Panc1 (cell line): ENCODE measurements around the gene TUBB8.

Source experiments
- CTCF ChIP-seq: fragments of 450-650 bp; IDR thresholded peaks from 2 replicates; pipeline ENCODE4 v1.5.1; 2017; ENCODE audit warnings: mild to moderate bottlenecking
- POLR2AphosphoS5 ChIP-seq: IDR thresholded peaks from 2 replicates; pipeline ENCODE4 v1.6.1; 2012; ENCODE audit warnings: mild to moderate bottlenecking, low read depth, low read length, moderate library complexity
- REST ChIP-seq, 2 experiments: IDR thresholded peaks; 2 replicates each; pipeline ENCODE4 v1.6.1; 2011 to 2012; ENCODE audit warnings: low read depth in 2 of 2, control low read depth in 1 of 2, low read length in 1 of 2, mild to moderate bottlenecking in 1 of 2, moderate library complexity in 1 of 2; ENCODE audit not compliant: insufficient read depth in 1 of 2

GRCh38 chr10:86031-86430 is 36.9 kb upstream of the TUBB8 start:
- TF ChIP-seq POLR2AphosphoS5 (no peak), CTCF (no peak), REST (IDR thresholded peaks at IDR 0.05; ENCODE audit: insufficient read depth in 1 of 2, low read depth in 2 of 2, low read length in 1 of 2) (no peak)
